ENCODE results near the gene SIX3. TPM values are rescaled to one million over a fixed set of nuclear protein-coding genes. Genes with fewer than 3 reads are reported as not detected.
A peak's percentile ranks its signal among the peaks of the same experiment; 100 is the strongest.

SIX3 gene
- total RNA-seq, 1 experiment from 2014 or later = 0.56 TPM

GRCh38 chr2:44930274-44931197, 11.0 kb upstream of the SIX3 start:
- no peak overlapping the region for H3K27ac ChIP-seq (ENCODE audit: low read depth, low read length, poor library complexity, severe bottlenecking)
- TF ChIP-seq CTCF (conservative IDR thresholded peaks at IDR 0.05; ENCODE audit: low read depth, low read length) (no peak), EZH2 (IDR thresholded peaks at IDR 0.05; ENCODE audit: borderline replicate concordance, low read depth, low read length, poor library complexity, severe bottlenecking) (peak; percentile 78)
- H3K27me3 ChIP-seq (replicated peaks; ENCODE audit: insufficient read depth, low read depth, low read length, poor library complexity) = peaks cover 100% of the 10 kb centered on the region
- no peak for DNase-seq (ENCODE audit: low spot score)
- intact Hi-C loops (cut with micrococcal nuclease; ENCODE audit: unreplicated experiment) = no loop called here
- POLR2A ChIA-PET (ENCODE audit: low non-redundant PET) = no interaction called here
- BruUV-seq (replicated peaks) = no TSS peak
- H3K4me3 ChIP-seq (ENCODE audit: low read depth, low read length, poor library complexity, severe bottlenecking) = no peak overlapping the region
- CTCF ChIA-PET = no interaction called here
- H3K36me3 ChIP-seq (ENCODE audit: insufficient read depth, low read length, poor library complexity, severe bottlenecking) = no peaks in the 10 kb centered on the region
- no peaks in the 10 kb centered on the region for H3K9me3 ChIP-seq (ENCODE audit: low read depth, low read length, poor library complexity, severe bottlenecking)
- H3K4me1 ChIP-seq (ENCODE audit: insufficient read depth, low read length, poor library complexity, severe bottlenecking) = peaks cover 3% of the 10 kb centered on the region

- no peaks in the 10 kb centered on the region for H3K9me3 ChIP-seq (ENCODE audit: low read depth, low read length, poor library complexity, severe bottlenecking)
- POLR2A ChIA-PET (ENCODE audit: low non-redundant PET) = no interaction called here
- H3K27ac ChIP-seq (ENCODE audit: low read depth, low read length, poor library complexity, severe bottlenecking) = no peak overlapping the region
- BruUV-seq (replicated peaks) = no TSS peak
- peaks cover 3% of the 10 kb centered on the region for H3K4me1 ChIP-seq (ENCODE audit: insufficient read depth, low read length, poor library complexity, severe bottlenecking)
- CTCF ChIA-PET = no interaction called here
- no peak overlapping the region for H3K4me3 ChIP-seq (ENCODE audit: low read depth, low read length, poor library complexity, severe bottlenecking)
- TF ChIP-seq EZH2 (IDR thresholded peaks at IDR 0.05; ENCODE audit: borderline replicate concordance, low read depth, low read length, poor library complexity, severe bottlenecking) = no peak
- intact Hi-C loops (cut with micrococcal nuclease; ENCODE audit: unreplicated experiment) = no loop called here
- H3K27me3 ChIP-seq (replicated peaks; ENCODE audit: insufficient read depth, low read depth, low read length, poor library complexity) = peaks cover 100% of the 10 kb centered on the region
- no peak for DNase-seq (ENCODE audit: low spot score)
- H3K36me3 ChIP-seq (ENCODE audit: insufficient read depth, low read length, poor library complexity, severe bottlenecking) = no peaks in the 10 kb centered on the region
These were observed 10.2 kb upstream of the SIX3 start for GRCh38 chr2:44931198-44931780.

- DNase-seq (ENCODE audit: low spot score) = no peak
- Histone ChIP-seq H3K9me3 (ENCODE audit: low read depth, low read length, poor library complexity, severe bottlenecking) (no peaks in the 10 kb centered on the region), H3K36me3 (ENCODE audit: insufficient read depth, low read length, poor library complexity, severe bottlenecking) (no peaks in the 10 kb centered on the region), H3K27ac (ENCODE audit: low read depth, low read length, poor library complexity, severe bottlenecking) (no peak overlapping the region), H3K27me3 (replicated peaks; ENCODE audit: insufficient read depth, low read depth, low read length, poor library complexity) (peaks cover 100% of the 10 kb centered on the region), H3K4me1 (ENCODE audit: insufficient read depth, low read length, poor library complexity, severe bottlenecking) (peaks cover 3% of the 10 kb centered on the region), H3K4me3 (ENCODE audit: low read depth, low read length, poor library complexity, severe bottlenecking) (no peak overlapping the region)
- ChIA-PET POLR2A (ENCODE audit: low non-redundant PET) (no interaction called here), CTCF (no interaction called here)
- TF ChIP-seq EZH2 (IDR thresholded peaks at IDR 0.05; ENCODE audit: borderline replicate concordance, low read depth, low read length, poor library complexity, severe bottlenecking) = no peak
- no peak for TF ChIP-seq CTCF (conservative IDR thresholded peaks at IDR 0.05; ENCODE audit: low read depth, low read length)
- no TSS peak for BruUV-seq (replicated peaks)
- intact Hi-C loops (cut with micrococcal nuclease; ENCODE audit: unreplicated experiment) = no loop called here
These were observed 9.4 kb upstream of the SIX3 start for GRCh38 chr2:44932079-44932478.

All from A673 (cell line).